NOMO-1 treated with dmso at 0.1 percent for 144 hours (cell line): Measurements from ENCODE around the gene FIGLA.

Experiments used
- DNase-seq: peaks from one replicate; lab custom pipeline; 2025; ENCODE audit not compliant: unreplicated experiment; lab: John Stamatoyannopoulos, UW

FIGLA gene

DNA sequence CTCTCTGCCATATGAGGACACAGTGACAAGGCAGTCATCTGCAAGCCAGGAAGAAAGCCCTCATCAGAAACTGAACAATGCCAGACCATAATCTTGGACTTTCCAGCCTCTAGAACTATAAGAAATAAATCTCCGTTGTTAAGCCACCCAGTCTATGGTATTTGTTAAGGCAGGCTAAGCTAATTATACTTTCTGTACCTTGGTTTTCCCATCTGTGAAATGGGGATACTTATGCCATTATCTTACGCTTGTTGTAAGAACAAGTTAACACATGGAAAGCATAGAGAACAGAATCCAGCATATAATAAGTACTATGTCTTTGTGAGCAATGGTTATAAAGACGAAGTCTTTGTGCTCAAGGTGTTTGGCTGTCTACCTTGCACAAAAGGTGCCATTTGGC, 14.2 kb downstream of the FIGLA start:
- no peak for DNase-seq

DNA sequence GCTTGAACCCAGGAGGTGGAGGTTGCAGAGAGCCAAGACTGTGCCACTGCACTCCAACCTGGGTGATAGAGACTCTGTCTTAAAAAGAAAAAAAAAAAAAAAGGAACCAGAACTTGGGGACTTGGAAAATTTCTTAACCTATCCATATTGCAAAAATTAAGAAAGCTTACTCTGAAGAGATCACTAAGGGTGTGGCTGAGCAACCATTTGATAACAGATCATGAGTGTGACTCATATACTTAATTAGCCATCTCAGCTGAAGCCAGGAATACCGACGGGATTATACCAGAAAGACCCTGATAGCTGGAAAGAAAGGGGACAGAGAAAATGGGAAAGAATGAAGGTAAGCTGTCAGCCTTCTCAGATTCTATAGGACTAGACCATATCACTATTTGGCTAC, 15.3 kb downstream of the FIGLA start:
- DNase-seq, result no peak

DNA sequence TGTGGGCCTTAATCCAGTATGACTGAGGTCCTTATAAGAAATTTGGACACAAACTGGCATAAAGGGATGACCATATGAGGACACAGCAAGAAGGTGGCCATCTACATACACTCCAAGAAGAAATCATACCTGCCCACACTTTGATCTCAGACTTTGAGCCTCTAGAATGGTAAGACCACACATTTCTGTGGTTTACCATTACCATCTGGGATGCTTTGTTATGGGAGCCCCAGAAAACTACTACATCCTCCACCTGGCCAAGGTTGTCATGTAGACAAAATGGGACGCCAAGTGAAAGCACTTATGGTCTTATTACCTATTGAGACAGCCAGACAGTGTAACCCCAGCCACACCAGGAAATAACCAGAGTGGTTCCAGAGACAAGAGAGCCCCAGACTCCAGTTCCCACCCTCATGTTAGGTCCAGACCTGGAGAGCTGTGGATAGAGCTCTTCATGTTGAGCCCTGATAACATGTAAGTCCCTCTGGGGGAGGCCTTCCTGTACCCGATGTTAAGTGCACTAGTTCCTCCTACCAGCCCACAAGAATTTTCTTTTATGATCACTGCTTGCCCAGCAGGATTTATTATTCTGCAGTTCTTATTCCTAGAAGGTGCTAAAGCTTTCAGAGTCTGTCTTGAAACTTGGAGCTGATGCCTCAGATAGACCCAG, 17.8 kb downstream of the FIGLA start:
- no peak for DNase-seq

DNA sequence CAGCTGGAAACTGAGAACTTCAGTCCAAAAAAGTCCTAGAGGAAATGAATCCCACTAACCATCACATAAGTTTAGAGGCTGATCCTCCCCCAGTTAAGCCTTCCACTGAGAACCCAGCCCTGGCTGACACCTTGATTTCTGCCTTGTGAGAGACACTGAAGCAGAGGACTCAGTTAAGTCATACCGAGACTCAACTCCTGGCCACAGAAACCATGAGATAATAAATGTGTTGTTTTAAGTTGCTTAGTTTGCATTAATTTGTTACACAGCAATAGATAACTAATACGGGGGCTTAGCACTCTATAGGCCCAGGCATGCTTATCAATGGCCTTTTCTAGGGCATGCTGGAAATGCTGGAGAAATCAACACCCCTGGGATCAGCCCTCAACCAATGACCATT, 19.0 kb downstream of the FIGLA start:
- no peak for DNase-seq

DNA sequence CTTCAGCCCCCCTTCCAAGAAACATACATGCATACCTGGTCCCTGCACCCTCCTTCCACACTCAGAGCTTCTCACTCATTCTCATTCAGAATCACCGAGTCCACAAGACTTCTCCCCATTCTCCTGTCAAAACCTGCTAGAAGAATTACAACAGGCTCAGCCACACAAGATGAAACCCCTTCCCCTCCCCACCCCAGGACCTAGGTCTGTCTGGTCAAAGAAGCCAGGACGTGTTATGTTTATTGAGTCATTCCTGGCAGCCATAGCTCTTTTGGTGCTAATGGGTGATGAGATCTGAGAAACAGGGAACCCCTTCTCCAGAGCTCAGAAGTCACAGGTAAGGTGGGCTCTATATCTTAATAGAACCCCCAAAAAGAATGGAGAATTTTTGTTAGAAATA, 21.0 kb downstream of the FIGLA start:
- DNase-seq, result no peak

DNA sequence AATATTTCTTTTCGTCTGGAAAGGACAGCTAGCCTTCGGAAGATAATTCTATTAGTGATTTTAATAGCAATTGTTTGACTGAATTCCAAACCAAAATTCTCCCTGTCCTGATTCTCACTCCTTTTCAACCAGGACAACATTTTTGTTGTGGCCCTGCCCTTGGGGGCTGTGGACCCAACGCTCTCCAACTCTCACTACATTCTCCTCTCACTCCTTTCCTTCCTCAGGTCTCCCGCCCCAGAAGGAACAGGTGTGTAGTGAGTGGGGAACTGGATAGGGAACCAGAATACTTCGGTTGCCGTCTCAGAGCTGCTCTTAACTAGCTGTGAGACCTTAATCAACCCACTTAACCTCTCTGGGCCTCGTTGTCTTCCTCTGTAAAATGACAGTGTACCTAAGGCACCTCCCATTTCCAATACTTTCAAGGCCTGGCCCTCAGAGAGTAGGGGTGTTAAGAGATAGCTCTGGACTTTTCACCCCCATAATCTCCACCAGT, 21.8 kb downstream of the FIGLA start:
- DNase-seq, result no peak

DNA sequence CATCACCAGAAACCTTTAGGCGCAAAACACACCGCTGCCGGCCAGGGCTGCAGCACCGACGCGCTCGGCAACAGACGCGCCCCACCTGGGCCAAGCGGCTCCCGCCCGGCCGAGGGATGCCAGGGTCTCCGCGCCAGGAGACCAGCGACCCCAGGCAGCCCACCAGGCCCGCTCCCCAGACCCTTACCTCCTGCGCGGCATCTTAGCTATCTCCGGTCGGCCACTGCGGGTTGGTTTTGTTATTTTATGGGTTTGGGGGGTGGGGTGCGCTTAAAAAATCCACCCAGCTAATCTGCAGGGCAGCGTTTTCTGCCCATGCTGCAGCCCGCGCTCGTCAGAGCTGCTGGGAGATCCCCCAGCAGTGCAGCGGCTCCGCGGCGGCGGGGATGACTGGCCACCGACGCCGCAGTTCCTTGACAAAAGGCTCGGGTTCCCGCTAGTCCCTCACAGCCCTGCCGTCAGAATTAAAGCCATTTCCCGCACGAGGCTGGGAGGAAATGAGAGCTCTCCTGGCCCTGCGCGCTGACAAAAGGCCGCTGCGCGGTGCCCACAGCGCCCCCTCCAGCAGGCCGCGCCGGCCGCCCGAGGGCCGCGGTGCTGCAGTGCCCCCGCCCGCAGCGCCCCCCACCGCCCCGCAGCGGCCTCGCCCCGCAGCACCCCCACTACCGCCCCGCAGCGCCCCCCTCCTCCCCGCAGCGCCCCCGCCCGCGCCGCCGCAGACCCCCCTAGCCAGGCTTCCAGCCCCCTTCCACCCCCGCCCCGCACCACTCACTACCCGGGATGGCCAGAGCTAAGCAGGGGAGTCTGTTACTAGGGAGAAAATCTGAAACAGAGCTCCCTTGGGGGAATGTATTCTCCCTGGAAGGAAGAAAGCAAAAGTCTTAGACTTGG, 22.5 kb downstream of the FIGLA start, which contains the start of gene ADD2:
ADD2 (minus strand) TSS at position 502 of the 891 bp plus-strand sequence. CDS start 61,792 bp downstream, outside the sequence.
- DNase-seq, result peak; percentile 67

- DNase-seq, result no peak
Observed at GRCh38 chr2:70767079-70767698, 23.3 kb downstream of the FIGLA start.

GRCh38 chr2:70766357-70767078, 23.9 kb downstream of the FIGLA start:
- DNase-seq, result no peak

DNA sequence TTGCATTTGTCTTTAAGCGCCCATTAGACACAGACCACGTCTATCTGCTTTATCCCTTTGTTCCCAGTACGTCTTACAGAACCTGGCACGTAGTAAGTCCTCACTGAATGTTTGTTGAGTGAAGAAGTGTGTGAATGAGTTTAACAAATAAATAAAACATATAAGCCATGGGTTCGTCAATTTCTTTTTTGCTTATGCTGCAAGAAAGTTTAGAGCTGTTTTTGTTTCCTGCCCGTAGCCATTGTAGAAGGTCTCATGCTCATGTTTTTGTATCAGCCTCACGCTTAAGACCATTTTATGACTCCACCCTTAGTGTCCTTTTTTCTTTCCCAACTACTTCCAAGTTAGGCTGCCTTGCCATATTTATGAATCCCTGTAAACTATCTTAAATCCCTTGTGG, 24.9 kb downstream of the FIGLA start:
- no peak for DNase-seq

GRCh38 chr2:70759446-70759845, 31.0 kb downstream of the FIGLA start:
- DNase-seq, result no peak

GRCh38 chr2:70757966-70758365, 32.5 kb downstream of the FIGLA start:
- DNase-seq, result no peak

GRCh38 chr2:70757360-70757759, 33.1 kb downstream of the FIGLA start:
- no peak for DNase-seq

DNA sequence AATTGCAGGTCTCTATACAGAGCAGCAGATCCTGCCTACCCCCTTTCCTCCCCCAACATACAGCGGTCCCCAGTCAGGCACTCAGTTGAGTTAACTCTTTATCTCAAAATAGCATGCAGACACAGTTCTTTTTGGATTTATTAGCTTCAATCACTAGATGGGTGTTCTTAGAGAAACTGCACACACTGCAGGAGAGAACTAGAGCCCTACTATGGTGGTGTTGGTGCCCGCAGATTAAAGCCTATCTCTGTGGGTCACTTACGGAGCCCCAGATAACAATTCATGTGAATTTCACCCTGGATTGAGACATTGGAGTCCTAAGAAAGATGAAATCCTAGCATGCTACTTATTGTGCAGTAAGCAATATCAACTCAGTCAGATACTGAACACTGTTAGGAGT, 34.3 kb downstream of the FIGLA start:
- DNase-seq, result no peak

DNA sequence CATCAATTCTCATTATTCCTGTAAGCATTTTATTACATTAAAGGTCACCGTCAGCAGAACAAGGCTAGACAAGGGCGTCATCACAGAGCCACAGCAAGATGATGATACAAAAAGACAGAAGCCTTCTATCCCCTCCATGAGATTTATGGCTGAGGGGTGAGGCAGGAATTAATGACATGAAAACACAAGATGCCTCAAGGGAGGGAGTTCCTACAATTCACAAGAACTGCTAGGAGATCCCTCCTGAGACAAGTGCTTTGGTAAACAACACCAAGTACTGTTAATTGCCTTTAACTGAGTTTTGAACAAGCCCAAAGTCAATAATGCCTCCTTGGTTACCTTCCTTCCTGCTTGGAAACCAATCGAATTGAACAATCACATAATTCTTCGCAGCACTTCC, 36.5 kb downstream of the FIGLA start:
- DNase-seq, result no peak

DNA sequence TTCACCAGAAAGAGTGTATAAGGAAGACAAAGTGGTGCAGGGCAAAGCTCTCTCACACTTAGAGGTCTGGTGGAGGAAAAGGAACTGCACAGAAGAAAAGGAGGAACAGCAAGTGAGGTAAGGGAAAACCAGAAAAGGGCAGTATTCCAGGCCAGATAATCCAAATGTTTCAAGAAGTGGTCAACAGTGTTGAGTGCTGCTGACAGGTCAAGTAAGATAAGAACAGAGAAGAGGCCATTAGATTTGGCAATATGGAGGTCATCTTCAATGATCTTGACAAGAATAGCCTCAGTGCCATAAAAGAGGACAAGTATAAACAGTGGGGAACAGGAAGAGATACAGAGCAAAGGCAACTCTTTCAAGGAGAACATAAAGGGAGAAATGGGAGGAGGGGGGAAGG, 37.4 kb downstream of the FIGLA start:
- no peak for DNase-seq

- no peak for DNase-seq
Observed at GRCh38 chr2:70752396-70752795, 38.0 kb downstream of the FIGLA start.

GRCh38 chr2:70751881-70752280, 38.6 kb downstream of the FIGLA start:
- DNase-seq, result no peak

GRCh38 chr2:70750320-70750719, 40.1 kb downstream of the FIGLA start:
- no peak for DNase-seq

- DNase-seq, result no peak
Observed at GRCh38 chr2:70748002-70748784, 42.2 kb downstream of the FIGLA start.
